Sigmoid colon (tissue), 7 donors: Measurements from ENCODE around the gene MRPL41. TPM values are rescaled to one million over a fixed set of nuclear protein-coding genes. Genes with fewer than 3 reads are reported as not detected.
"Not testable (repeated sequence)": the region's sequence is repeated elsewhere in the genome, so short reads cannot be mapped to it uniquely, and the experiment has no call there.

Source experiments
- DNase-seq: peaks from one replicate; pipeline ENCODE4 v3.0.0-alpha.2; 2019
- H3K27ac ChIP-seq, 4 donors: fragments of 200-600 bp; sonication (generic); one replicate each; pipeline ENCODE4 v1.5.1; 2016 to 2019; ENCODE audit warnings: mild to moderate bottlenecking in 1 of 4
- H3K27me3 ChIP-seq, 3 donors: fragments of 200-600 bp; sonication (generic); one replicate each; pipeline ENCODE4 v1.5.1; 2019; ENCODE audit warnings: mild to moderate bottlenecking in 1 of 3
- H3K36me3 ChIP-seq, 4 donors: fragments of 200-600 bp; sonication (generic); one replicate each; pipeline ENCODE4 v1.5.1; 2016 to 2019
- H3K4me1 ChIP-seq, 4 donors: fragments of 200-600 bp; sonication (generic); one replicate each; pipeline ENCODE4 v1.5.1; 2017 to 2019
- H3K4me3 ChIP-seq, 4 donors: fragments of 200-600 bp; sonication (generic); one replicate each; pipeline ENCODE4 v1.5.1; 2017 to 2019; ENCODE audit warnings: mild to moderate bottlenecking in 2 of 4, moderate library complexity in 1 of 4
- H3K9me3 ChIP-seq, 4 donors: fragments of 200-600 bp in 3 of 4; sonication (generic) in 3 of 4; one replicate each; pipeline versions ENCODE4 v1.5.1 to v1.6.1; 2013 to 2019
- CTCF ChIP-seq, 4 experiments: fragments of 450-650 bp in 3 of 4; fragments of 200-600 bp in 1 of 4; IDR thresholded peaks; one replicate each; pipeline ENCODE4 v1.5.1; 2016 to 2019; ENCODE audit warnings: antibody characterized with exemption in 4 of 4, mild to moderate bottlenecking in 3 of 4, moderate library complexity in 2 of 4
- EP300 ChIP-seq, 4 donors: sonication (generic); formaldehyde crosslinking; IDR thresholded peaks; one replicate each; pipeline ENCODE4 v1.6.1; 2017; ENCODE audit warnings: antibody characterized with exemption in 4 of 4
- POLR2A ChIP-seq, 2 donors: fragments of 450-650 bp; IDR thresholded peaks; one replicate each; pipeline ENCODE4 v1.6.1; 2016; ENCODE audit warnings: antibody characterized with exemption in 2 of 2, mild to moderate bottlenecking in 2 of 2, moderate library complexity in 2 of 2
- POLR2AphosphoS5 ChIP-seq, 4 donors: sonication (generic); formaldehyde crosslinking; IDR thresholded peaks; one replicate each; pipeline ENCODE4 v1.6.1; 2017; ENCODE audit warnings: antibody characterized with exemption in 4 of 4
- WGBS, 2 donors: extraction: QIAGEN DNeasy Blood & Tissue Kit; methylation state at CpG; one replicate each; pipeline ENCODE4 v1.1.7; 2013; 5-methylcytosine and 5-hydroxymethylcytosine counted together
- intact Hi-C: fragments of 100-400 bp; cut with DNase I; formaldehyde crosslinking; loops from one replicate; pipeline ENCODE4 v1.15.1; 2023
- polyA plus RNA-seq, 3 donors: library from polyadenylated mRNA; stranded (reverse); fragments of 200-250 nt; gene quantifications; one replicate each; pipeline ENCODE4 v1.2.3, GENCODE V29; 2013
- total RNA-seq, 4 donors: library from RNA; depleted of rRNA; stranded (reverse); fragments of >200 nt; gene quantifications; one replicate each; pipeline ENCODE4 v1.1.0, GENCODE V29; 2016
- donor health status: healthy with polysubstance abuse.
- donor health status: Bipolar disorder and iron deficiency.
- donor health status: healthy.

MRPL41 gene
- total and polyA plus RNA-seq, 7 donors = 38.5 to 162 (median 73.1) TPM

DNA sequence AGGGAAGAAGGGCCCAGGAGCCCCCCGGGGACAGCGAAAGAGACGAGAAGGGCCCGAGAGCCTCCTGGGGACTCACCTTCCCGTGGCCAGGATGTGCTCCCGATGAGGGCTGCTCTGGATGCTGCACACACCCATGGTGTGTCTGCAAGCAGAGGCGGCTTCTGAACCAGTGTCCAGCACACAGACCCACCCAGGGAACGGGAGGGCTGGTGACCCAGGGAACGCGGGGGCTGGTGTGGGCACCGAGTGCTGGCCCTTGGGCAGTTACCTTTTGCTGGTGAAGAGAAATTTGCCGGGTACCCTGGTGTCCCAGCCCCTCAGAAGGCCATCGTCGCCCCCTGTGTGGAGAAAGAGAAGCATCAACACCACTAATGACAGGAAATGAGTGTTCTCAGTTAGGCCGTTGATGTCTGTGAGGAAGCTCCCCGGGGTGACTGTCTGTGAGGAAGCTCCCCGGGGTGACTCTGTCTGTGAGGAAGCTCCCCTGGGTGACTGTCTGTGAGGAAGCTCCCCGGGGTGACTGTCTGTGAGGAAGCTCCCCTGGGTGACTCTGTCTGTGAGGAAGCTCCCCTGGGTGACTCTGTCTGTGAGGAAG, 13.2 kb downstream of the MRPL41 start:
- no peaks in the 10 kb centered on the region for H3K9me3 ChIP-seq
- H3K27ac ChIP-seq = no peak overlapping the region
- 84 to 90% methylated on average over 18 of the region's 18 CpGs for WGBS, 2 donors
- H3K36me3 ChIP-seq = peaks cover 0 to 33% (median 13%) of the 10 kb centered on the region in 4 donors
- H3K27me3 ChIP-seq = no peaks in the 10 kb centered on the region
- TF ChIP-seq POLR2A (IDR thresholded peaks at IDR 0.05) (no peak), CTCF (IDR thresholded peaks at IDR 0.05) (no peak), EP300 (IDR thresholded peaks at IDR 0.05) (no peak), POLR2AphosphoS5 (IDR thresholded peaks at IDR 0.05) (no peak)
- no peak overlapping the region for H3K4me3 ChIP-seq
- no peaks in the 10 kb centered on the region for H3K4me1 ChIP-seq
- DNase-seq = no peak
- intact Hi-C loops = no loop called here

- H3K4me3 ChIP-seq, H3K27ac ChIP-seq, H3K27me3 ChIP-seq, intact Hi-C loops, DNase-seq, H3K4me1 ChIP-seq, H3K9me3 ChIP-seq: not testable (repeated sequence)
- WGBS, 2 donors = 88 to 93% methylated on average over 5 of the region's 5 CpGs
- peaks cover 5 to 46% (median 18%) of the 10 kb centered on the region in 4 donors for H3K36me3 ChIP-seq
Observed at GRCh38 chr9:137568445-137568844, 16.8 kb downstream of the MRPL41 start.

- Histone ChIP-seq H3K27me3 (no peaks in the 10 kb centered on the region), H3K9me3 (no peaks in the 10 kb centered on the region), H3K4me3 (no peak overlapping the region), H3K36me3 (peaks cover 5 to 46% (median 13%) of the 10 kb centered on the region in 4 donors), H3K27ac (no peak overlapping the region), H3K4me1 (no peaks in the 10 kb centered on the region)
- TF ChIP-seq POLR2A (IDR thresholded peaks at IDR 0.05) = no peak
- no peak for TF ChIP-seq EP300 (IDR thresholded peaks at IDR 0.05)
- TF ChIP-seq CTCF (IDR thresholded peaks at IDR 0.05) = no peak
- no peak for TF ChIP-seq POLR2AphosphoS5 (IDR thresholded peaks at IDR 0.05)
- 96 to 97% methylated on average over 5 of the region's 5 CpGs for WGBS, 2 donors
- intact Hi-C loops = no loop called here
- no peak for DNase-seq
Observed at GRCh38 chr9:137569609-137570203, 18.0 kb downstream of the MRPL41 start.

DNA sequence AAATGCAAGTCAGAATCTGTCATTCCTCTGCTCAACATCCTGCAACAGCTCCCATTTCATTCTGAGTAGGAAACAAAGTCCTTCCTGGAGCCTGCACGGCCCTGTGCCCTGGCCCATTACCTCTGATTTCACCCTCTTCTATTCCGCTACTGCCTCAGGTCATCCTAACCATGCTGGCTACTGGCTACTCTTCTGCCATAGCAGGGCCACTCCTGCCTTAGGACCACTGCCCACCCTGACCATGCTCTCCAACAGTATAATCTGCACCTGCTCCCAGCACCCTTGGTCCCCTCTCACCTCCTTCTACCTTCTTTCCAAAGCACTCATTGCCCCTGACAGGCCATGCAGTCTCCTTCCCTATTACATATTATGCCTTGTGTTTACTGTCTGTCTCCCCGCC, 18.9 kb downstream of the MRPL41 start:
- H3K27me3 ChIP-seq = no peaks in the 10 kb centered on the region
- no peak overlapping the region for H3K4me3 ChIP-seq
- no peak overlapping the region for H3K27ac ChIP-seq
- H3K4me1 ChIP-seq = peaks cover 0 to 6% (median 2%) of the 10 kb centered on the region in 4 donors
- DNase-seq = no peak
- H3K36me3 ChIP-seq = peaks cover 5 to 50% (median 15%) of the 10 kb centered on the region in 4 donors
- intact Hi-C loops = no loop called here
- H3K9me3 ChIP-seq = no peaks in the 10 kb centered on the region
- TF ChIP-seq EP300 (IDR thresholded peaks at IDR 0.05) (no peak), CTCF (IDR thresholded peaks at IDR 0.05) (no peak), POLR2AphosphoS5 (IDR thresholded peaks at IDR 0.05) (no peak), POLR2A (IDR thresholded peaks at IDR 0.05) (no peak)
- 95 to 98% methylated on average over 3 of the region's 3 CpGs for WGBS, 2 donors

DNA sequence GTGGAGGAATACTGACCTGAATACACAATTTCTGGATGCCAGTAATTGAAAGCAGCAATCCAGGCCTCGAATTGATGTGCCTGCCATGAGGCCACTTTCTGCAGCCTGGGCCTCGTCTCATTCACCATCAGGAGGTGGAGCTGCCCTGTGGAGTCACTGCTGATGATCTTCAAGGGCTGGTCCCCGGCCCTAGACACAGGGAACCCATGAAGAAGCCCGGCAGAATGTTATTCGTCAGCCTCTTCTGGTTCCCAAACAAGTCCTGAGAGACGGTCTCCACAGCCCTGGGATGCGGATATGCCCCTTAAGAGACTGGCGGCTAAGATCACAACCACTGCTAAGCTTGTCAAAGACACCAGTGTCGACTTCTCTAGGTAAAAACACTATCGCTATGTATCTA, 22.5 kb downstream of the MRPL41 start:
- peaks cover 5 to 61% (median 19%) of the 10 kb centered on the region in 4 donors for H3K36me3 ChIP-seq
- DNase-seq = no peak
- H3K27ac ChIP-seq = no peak overlapping the region
- no peaks in the 10 kb centered on the region for H3K9me3 ChIP-seq
- no peaks in the 10 kb centered on the region for H3K27me3 ChIP-seq
- intact Hi-C loops = no loop called here
- H3K4me3 ChIP-seq = no peak overlapping the region
- H3K4me1 ChIP-seq = peaks cover 0 to 37% (median 29%) of the 10 kb centered on the region in 4 donors
- 89 to 93% methylated on average over 10 of the region's 10 CpGs for WGBS, 2 donors
- TF ChIP-seq EP300 (IDR thresholded peaks at IDR 0.05) (no peak), CTCF (IDR thresholded peaks at IDR 0.05) (no peak), POLR2AphosphoS5 (IDR thresholded peaks at IDR 0.05) (no peak)
